GM18517 (cell line): ENCODE measurements around the gene FAM78B.

ENCODE experiments used
- ATAC-seq: cut with Tn5 transposase; IDR thresholded peaks from one replicate; pipeline ENCODE4 v1.9.1; 2021; ENCODE audit warnings: mild to moderate bottlenecking, moderate library complexity; ENCODE audit not compliant: unreplicated experiment

Gene FAM78B

DNA sequence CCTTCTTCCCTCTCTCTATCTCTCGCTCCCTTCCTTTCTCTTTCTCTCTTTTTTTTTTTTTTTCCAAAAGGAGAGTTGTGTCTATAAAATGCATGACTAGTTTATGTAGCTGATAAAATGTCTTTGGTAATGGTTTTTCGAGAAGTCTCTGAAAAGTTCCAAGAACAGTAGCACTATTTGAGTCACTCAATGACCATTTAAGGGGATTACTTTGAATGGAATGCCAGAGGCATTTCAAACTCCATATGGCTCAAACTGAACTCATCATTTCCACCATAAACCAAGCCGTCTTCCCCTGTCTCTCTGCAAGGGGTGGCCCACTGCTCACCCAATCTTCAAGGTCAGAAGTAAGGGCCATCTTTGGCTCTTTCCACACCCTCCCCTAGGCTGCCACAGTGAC, 93.3 kb downstream of the FAM78B start:
- no peak for ATAC-seq

DNA sequence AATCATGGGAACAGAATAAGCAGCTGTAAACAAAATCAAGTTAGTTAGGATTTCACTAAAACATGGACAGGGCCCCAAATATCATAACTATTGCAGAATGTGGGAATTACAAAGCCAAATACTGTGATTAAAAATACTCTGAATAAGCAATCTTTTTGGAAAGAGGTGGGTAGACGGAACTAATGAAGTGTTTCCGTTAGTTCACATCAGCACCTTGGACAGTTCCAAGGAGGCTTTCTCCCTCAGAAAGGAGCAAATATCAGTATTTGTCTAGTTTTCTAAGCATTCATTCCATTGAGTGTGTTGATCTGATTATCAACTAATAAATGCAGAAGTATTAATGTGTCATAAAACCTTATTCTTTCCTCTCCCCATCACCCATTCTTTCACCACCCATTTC, 97.4 kb downstream of the FAM78B start:
- ATAC-seq = no peak

DNA sequence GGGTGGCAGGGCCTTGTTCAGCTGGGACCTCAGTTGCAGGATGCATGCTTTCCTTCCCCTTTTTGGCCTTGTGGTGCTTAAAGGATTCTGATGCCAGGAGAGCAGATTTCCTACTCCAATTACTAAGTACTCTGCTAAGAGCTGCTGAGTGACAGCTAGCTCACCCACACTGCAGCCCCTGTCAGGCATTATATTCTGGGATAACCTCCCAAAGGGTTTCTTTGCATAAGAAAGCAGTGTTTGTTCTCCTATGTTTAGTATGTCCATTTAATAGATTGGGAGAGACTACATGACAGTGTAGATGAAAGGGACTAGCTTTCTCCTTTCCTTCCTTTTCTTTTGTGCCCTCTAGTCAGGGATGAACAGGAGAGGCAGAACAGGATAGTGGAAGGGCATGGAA, 100.7 kb downstream of the FAM78B start:
- no peak for ATAC-seq

DNA sequence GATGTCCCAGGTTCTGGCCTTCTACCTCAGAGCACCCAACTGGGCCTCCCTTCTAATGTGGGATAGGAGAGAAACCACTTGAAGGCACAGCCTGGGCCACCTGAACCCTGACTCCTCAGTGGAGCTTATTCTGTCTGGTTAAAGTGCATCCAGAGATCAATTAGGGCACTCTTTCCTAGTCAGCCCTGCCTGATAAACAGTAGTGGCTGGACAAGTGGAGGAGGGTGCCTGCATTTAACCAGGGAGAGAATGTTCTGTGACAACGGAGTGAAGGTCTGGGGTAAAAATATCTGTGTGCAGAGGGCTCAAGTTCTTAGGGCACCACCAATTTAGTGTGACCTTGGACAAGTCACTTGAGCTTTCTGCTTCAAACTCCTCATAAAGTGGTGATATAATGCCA, 101.8 kb downstream of the FAM78B start:
- no peak for ATAC-seq

DNA sequence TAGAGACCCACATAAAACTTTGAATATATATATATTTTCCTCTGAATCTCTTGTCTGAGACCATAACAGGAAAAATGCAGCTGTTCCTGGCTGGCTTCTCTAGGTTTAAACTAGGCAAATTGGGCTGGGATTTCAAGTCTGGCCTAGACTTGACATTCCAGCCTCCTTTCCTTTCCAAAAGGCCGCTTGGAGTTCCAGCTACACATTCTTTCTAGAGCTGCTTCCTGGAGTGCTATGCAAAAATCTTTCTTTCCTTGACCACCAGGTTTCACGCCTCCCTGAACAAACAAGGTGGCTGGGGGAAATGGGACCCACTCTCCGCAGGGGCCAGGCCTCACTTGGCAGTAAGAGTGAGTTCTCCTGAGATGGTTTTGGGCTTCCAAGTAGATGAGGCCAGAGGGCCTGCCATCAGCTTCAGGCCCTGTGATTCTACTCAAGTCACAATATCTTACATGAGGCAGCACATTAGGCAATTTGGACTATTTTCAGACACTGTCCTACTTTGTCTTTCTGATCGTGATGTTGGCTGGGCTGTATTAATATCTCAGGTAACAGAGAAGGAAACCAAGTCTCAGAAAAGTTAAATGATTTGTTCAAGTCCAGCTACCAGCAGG, 102.4 kb downstream of the FAM78B start:
- no peak for ATAC-seq

DNA sequence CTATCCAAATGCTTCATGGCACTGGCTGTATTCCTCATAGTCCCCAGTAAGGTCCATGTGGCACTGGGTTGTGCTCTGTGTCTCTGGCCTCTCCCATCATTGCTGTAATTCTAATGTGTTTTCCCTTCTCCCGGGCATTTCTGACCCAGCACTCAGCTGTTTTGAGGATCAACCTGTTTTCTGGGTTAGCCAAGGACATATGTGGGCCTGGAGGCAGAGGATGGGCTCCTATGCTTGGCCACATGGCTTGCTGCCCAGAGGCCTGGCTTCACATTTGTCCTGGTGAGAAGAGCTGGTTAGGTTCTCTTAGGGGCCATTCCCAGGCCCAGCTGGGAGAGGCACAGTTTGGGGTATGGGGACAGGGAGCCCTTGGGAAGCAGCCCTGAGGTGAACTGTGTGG, 103.1 kb downstream of the FAM78B start:
- ATAC-seq = no peak

DNA sequence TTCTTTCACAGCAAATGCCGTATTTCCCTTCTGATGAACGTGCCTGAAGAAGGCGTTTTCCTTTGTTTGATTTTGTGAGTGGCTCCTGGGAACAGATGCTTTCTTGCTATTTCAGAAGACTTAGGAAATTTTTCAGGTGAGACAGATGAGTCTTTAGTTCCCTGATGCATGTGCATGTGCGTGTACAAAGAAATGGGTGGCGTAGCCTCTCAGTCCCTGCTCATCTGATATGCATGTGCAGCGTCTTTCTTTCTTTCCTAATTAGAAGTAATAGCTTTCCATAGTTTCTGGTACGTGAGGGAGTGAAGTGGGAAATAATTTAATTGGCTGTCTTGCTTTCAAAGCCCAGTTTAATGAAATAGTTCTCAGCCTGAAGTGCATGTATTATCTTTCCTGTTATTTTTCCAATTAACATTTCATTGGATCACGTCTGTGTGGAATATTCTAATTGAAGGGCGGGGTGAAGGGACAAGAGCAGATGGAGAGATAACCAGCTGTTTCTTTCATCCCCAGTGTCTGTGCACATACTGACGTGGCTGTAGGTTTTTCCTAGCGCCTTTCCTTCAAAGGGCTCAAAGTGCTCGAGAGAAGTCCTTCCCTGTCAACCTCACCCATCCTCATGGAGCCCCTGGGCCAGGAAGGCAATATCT, 104.3 kb downstream of the FAM78B start:
- ATAC-seq = no peak

DNA sequence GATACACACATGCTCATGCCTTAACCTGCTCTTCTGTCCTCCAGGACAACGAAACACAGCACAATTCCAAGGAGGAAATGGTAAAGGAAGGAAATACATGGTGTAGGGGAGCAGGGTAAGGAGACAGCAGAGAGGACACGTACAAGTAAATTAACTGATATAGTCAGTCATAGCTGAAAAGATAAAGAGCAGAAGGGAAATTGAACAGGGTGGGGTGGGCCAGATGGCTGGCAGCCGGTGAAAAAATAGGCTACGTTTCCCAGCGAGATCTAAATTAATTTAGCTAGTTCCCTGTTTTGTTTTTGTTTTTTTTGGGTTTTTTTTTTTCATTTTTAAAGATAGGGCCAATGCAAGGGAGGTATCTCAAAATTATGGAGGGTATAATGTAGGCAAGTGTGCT, 109.2 kb downstream of the FAM78B start:
- ATAC-seq = no peak

DNA sequence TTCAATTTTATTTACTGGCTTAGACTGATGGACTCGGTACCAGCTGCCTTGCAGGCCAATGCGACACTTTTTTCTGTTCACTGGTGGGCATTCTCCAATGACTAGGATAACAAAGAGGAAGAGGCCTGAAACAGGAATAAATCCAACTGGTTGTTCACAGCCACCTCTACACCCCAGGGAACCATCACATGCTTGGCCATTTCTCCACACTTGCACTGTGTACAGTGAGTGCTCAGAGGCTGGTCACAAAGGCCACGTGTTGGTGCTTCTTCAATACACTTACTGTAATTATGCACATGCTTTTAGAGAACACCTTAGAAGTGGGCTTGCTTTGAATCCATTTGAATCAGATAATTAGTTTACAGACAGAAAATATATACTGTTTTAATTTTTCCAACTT, 113.4 kb downstream of the FAM78B start:
- no peak for ATAC-seq

DNA sequence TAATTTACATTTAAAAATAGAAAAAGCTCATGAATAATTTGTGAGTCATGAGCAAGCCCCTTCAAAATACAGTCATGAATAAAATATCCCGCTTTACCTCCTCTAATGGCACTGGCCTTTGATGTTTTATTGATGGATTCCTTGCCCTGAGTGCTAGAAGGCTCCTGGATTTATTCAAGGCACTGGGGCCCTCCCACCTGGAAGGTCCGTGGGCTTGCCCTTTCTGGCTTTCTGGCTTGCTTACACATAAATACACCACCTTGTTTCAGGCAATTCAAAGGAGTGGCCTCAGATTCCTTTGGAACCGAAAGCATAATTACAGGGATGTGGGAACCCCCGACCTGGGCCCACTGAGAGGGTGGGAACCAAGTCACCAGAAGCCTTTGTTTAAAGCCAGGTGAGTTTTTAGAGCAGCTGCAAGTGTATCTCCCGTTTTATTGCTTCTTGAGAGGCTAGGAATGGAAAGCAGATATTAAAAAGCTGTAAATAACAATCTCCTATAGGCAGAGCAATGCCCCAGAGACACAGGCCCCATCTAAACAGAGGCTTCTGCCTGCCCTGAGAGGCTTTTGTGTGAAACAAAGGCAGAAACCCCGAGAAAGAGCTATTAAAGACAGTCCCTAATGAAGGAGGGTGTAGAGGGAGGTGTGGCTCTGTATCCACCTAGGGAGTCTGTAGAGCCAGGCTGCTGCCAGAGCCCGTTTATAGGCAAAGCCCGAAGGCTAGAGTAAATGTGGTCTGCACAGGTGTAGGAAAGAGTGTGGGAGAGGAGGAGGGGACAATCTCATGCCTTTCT, 126.4 kb downstream of the FAM78B start:
- no peak for ATAC-seq

DNA sequence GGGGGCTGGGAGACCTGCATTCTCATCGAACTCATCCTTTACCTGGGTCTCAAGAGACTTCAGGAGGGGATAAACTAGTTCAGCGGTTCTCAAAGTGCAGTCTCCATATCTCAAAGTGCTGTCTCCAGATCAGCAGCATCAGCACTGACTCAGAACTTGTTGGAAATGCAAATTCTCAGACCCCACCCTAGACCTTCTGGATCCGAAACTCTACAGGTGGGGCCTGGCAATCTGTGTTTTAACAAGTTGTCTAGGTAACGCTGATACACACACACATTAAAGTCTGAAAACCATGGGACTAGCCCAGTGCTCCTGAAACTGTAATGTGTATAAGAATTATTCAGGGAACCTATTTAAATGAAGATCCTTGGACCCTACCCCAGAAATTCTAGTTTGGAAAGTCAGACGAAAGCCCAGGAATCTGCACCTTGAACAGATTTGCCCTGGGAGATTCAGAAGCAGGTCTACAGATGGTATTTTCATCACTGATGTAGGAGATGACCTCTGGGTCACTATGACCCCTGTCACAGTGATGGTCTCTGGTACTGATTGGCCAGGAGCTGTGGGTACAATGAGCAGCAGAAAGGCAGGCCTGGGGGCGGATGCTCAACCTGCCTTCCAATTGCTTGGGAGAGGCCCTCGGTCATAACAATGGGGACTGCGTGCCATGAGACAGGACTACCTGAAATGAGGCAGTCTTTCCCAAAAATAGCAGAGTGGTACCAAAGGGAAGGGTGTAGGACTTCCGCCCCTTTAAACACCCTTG, 127.2 kb downstream of the FAM78B start:
- ATAC-seq = no peak

DNA sequence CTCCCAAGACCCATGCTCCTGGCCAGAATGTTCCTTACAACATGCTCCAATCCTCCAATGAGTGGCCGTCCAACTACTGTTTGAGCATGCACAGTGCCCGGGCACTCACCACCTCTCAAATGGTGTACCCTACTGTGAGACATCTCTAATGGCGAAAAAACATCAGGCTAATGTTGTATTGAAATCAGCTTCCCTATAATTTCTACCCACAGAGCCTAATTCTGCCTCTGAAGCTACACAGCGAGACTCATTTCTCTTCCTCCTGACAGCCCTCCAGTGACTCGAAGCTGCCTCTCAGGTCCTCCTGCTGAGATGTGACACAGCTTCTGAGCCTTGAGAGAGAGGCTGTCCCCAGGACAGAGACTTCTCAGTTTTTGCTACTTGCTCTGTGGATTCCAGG, 130.7 kb downstream of the FAM78B start:
- no peak for ATAC-seq

DNA sequence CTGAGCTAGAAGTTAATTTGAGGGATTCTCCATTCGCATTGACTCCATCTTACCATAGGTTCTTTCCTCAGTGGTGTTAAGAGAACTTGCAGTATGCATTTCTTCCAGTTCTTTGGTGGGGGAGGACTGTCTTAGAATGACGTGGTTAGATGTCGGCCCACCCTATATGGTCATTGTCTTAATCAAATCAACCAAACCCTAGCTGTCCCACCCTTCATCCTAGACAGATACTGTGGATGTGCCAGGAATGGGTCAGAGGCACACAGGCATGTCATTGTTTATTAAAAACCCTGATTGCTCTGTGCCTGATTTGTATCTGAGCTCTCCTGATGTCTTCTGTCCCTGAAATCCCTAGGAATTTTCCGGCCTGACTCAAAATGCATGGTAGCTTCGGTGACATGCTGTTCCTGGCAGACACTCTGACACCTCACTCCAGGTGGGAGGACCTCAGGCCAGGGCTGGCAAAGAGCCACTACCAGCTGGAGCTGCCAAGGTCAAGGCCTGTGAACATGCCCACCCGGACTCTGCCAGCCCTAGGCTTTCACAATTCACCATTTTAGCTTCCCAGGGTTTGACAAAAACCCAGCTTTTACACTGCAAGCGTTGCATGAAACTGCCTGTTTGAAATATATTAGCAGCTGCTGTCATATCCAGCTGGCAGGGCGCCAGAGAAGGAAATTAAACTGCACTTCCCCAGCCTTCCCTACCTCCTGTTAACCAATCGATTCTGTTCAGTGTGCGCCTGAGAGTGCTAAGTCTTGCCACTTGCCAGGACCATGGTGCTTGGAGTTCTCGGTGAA, 134.0 kb downstream of the FAM78B start:
- no peak for ATAC-seq

DNA sequence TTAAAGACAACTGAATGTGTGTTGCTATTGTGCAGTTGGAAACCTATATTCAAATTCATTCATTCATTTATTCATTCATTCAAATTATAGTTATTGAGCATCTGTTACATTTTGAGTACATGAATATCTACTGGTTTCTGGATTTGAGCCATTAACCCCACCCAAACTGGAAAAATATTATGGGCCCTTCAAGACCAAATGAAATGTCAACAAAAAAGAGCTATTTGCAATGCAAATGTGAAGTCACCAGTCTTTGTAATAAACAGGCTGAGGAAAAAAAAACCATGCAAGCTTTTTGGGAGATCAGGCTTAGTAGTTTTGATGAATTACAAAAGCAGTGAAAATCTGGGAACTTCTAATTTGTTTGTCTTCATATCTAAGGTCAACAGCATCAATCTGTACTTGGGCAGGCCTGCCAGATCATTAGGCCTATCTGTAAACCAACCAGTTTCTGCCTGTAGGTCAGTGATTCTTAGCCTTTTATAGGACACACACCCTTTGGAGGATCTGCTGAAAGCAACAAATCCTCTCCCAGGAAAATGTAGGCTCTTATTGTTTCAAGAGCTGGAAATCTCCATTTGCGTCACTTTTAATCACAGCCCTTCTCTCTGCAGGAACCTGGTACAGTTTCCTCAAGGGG, 134.7 kb downstream of the FAM78B start:
- ATAC-seq = no peak

DNA sequence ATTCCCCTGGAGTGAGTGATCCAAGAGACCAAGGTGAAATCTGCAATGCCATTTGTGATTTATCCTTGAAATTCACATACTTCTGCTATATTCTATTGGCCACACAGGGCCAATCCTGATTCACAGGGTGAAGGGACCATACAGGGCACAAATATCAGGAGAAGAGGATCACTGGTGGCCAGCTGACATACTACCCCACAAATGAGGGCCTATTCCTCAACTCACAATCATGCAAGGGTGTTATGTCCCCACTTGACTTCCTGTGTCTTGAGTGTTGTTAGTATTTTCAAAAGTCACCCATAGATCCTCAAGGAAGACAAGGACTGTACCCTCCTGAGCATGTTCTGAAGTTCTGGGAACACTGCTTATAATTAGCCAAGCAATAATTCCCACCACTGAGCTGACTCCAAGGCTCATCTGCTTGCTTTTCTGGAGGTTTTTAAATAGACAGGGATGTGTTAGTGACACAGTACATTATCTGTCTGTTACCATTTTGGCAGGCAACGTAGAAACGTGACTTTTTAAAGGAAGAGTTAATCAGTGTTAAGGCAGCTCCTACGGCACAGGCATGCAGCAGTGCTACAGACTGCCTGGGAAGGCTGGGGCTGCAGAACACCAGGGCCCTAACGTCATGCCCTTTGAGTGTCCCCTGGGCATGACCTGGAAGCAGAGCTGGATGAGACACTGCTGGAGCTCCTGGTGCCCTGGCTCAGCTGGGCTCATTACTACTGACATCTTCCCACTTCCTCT, 137.4 kb downstream of the FAM78B start:
- no peak for ATAC-seq

DNA sequence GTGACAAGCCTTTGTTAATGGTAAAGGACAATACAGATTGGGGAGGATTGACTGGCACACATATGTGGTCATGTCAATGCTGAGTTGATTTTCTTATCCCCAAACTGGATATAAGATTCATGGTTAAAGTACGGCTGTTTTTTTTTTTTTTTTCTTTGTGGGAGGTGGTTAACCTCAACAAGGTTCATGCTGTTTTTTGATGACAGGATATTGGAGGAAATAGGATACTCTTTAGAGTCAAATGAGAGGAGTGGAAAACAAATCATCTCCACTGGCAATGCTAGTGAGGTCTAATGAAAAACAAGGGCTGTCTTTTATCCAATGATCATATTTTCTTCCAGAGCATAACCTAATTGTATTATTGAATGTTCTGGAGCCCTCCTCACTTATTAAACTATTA, 140.2 kb downstream of the FAM78B start:
- ATAC-seq = no peak

DNA sequence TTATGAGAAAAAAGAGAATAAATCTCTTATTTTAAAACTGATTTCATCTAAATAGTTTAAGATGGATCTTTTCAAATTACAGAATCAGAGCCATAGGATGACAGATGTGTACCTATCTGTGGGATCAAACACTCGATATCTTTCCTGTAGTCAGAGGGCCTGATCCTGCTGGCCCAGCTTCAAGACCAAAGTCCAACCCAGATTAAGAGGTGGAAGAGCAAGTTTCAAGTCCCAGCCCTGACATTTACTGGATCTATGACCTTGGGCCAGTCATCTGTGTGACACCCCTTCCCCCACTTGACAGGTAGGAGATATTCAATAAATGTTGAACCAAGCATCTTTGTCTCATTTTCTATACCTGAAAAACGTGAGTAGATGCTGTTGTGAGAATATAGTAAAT, 140.7 kb downstream of the FAM78B start:
- no peak for ATAC-seq

DNA sequence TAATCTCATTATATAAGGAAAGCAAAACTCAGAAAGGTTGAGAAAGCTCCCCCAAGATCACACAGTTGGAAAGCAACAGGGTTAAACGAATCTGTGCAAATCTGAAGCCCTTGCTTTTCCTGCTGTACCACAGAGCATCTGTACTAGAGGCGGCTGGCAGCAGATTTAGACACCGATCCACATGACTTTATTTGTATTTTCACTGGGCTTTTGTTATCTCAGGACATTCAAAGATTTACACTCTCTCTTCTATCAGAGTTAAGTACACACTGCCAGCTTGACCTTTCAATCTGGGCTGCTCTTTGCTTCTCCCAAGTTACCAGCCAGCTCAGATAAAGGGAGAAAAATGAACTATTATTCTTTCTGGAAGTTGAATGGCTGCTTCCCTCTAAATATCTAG, 146.6 kb downstream of the FAM78B start:
- ATAC-seq = no peak
